ENCODE data around the gene GRPEL1.

GRCh38 chr4:7031558-7032449 lies 36.1 kb downstream of the GRPEL1 start:
- no peak for TF ChIP-seq CTCF (IDR thresholded peaks at IDR 0.05)
- TF ChIP-seq REST (IDR thresholded peaks at IDR 0.05; ENCODE audit: insufficient read depth in 1 of 2, low read depth in 2 of 2, low read length in 1 of 2), result no peak
- no peak for TF ChIP-seq TCF7L2 (IDR thresholded peaks at IDR 0.05; ENCODE audit: low read depth, low read length)
